Stimulated activated effector memory CD8-positive, alpha-beta T cell treated with anti-CD3 and anti-CD28 coated beads, Interleukin-12 subunit alpha, Interleukin-12 subunit beta, amount 100 ng/mL, for 72 hours (primary cell): ENCODE measurements around the gene COL4A5.

Experiments used
- ATAC-seq: fragments of 150-1000 bp; cut with Tn5 transposase; 2 replicates; pipeline ENCODE4 v1.10.0; 2021
- DNase-seq, 2 donors: peaks; one replicate each; pipeline ENCODE4 v3.0.0; 2021 to 2022; ENCODE audit warnings: low spot score in 2 of 2
- H3K27ac Mint-ChIP-seq: one replicate; pipeline ENCODE4 v1.8.0; 2022; ENCODE audit warnings: mild to moderate bottlenecking, mixed read lengths
- H3K36me3 Mint-ChIP-seq: one replicate; pipeline ENCODE4 v1.8.0; 2022; ENCODE audit warnings: mild to moderate bottlenecking, mixed read lengths
- H3K4me1 Mint-ChIP-seq: one replicate; pipeline ENCODE4 v1.8.0; 2022; ENCODE audit warnings: mixed read lengths
- H3K4me3 Mint-ChIP-seq: one replicate; pipeline ENCODE4 v1.8.0; 2022; ENCODE audit warnings: mild to moderate bottlenecking, mixed read lengths
- H3K9me3 Mint-ChIP-seq: one replicate; pipeline ENCODE4 v1.8.0; 2022; ENCODE audit warnings: mixed read lengths

Gene COL4A5

DNA sequence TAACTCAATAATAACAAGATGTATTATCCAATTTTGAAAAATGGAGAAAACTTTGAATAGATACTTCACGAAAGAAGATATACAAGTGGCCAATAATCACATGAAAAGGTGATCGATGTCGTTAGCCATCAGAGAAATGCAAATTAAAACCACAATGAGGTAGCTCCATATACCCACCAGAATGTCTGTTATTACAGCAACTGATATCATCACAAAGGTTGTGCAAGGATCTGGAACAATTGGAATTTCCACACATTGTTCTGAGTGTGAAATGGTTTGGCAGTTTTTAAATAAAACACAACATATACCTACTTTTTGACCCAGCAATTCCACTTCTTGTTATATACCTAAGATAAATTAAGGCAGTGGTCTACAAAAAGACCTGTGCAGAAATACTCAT lies 225.1 kb downstream of the COL4A5 start:
- DNase-seq (no peak), ATAC-seq (no peak)
- no peak overlapping the region for H3K27ac Mint-ChIP-seq
- H3K36me3 Mint-ChIP-seq, result no peaks in the 10 kb centered on the region
- H3K9me3 Mint-ChIP-seq, result no peaks in the 10 kb centered on the region
- H3K4me3 Mint-ChIP-seq, result no peak overlapping the region
- H3K4me1 Mint-ChIP-seq, result no peaks in the 10 kb centered on the region

DNA sequence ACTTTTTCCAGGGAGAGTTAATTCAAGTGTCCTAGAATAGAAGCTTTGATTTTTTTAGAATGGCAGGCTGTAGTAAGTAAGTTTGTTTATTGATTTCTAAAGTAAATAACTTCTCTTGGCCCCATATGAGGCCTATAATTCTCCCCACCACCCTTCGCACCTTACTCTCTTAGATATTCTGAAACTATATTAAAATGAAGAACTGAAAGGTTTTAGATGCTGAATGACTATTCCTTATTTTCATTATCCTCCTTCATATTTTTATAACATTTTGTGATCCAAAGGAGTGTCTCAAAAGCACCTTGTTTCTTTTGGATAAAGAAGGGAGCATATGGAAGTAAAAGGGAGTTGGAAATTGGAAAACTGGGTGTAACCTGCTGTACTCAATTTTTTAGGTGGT lies 226.5 kb downstream of the COL4A5 start:
- ATAC-seq (no peak), DNase-seq (no peak)
- H3K4me3 Mint-ChIP-seq, result no peak overlapping the region
- H3K4me1 Mint-ChIP-seq, result no peaks in the 10 kb centered on the region
- no peaks in the 10 kb centered on the region for H3K36me3 Mint-ChIP-seq
- no peaks in the 10 kb centered on the region for H3K9me3 Mint-ChIP-seq
- no peak overlapping the region for H3K27ac Mint-ChIP-seq

DNA sequence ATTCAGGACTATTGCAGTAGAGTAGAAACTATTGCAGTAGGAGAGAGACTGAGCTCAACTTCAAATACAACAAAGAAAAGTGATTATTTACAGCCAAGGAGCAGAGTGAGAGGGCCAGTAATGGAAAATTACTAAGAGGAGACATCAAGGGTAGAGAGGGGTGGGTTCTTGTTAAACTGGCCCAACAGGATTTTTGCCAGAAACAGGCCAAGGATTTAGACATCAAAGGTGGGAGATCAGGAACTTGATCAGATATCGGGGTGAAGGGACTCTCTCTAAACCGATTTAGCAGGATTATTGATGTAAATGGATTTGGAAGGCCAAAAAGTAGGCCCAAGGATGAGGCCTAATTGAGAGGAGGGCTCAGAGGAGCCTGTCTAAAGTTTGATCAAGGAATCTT lies 231.9 kb downstream of the COL4A5 start:
- ATAC-seq, result no peak
- Mint-ChIP-seq H3K9me3 (peaks cover 4% of the 10 kb centered on the region), H3K27ac (no peak overlapping the region), H3K4me1 (no peaks in the 10 kb centered on the region), H3K36me3 (no peaks in the 10 kb centered on the region), H3K4me3 (no peak overlapping the region)
- DNase-seq, result no peak

DNA sequence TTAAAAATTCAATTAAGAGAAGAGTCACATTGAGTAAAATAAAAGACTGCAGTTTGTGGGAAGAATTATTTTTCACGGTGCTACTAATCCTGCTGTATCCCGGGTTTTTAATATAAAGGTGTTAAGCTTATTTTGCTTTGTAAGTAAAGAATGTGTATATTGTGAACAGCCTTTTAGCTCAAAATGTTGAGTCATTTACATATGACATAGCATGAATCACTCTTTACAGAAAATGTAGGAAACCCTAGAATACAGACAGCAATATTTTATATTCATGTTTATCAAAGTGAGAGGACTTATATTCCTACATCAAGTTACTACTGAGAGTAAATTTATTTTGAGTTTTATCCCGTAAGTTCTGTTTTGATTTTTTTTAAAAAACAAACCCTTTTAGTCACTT lies 257.1 kb downstream of the COL4A5 start:
- H3K4me3 Mint-ChIP-seq, result no peak overlapping the region
- ATAC-seq (no peak), DNase-seq (no peak)
- no peaks in the 10 kb centered on the region for H3K4me1 Mint-ChIP-seq
- no peaks in the 10 kb centered on the region for H3K9me3 Mint-ChIP-seq
- H3K27ac Mint-ChIP-seq, result no peak overlapping the region
- no peaks in the 10 kb centered on the region for H3K36me3 Mint-ChIP-seq

DNA sequence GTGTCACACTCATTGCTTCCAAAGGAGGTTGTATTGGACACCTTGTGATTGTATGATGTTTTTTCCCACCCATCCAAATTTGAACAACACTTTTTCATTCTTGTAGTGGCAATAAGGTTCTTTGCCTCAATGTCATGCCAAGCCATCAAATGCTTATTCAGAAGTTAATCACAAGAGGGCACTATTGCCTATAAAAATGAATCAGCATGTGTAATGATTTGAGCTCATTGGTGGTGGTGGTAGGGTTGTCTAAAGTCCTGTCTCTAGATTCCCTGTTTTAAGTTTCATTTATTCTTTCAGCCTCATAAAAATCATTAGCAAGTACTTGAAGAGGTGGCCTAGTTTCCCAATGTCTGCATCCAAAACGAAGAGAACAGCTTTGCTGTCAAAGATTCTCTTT lies 259.7 kb downstream of the COL4A5 start:
- Mint-ChIP-seq H3K4me3 (no peak overlapping the region), H3K4me1 (no peaks in the 10 kb centered on the region), H3K36me3 (no peaks in the 10 kb centered on the region), H3K9me3 (no peaks in the 10 kb centered on the region), H3K27ac (no peak overlapping the region)
- DNase-seq, result no peak
- ATAC-seq, result no peak

DNA sequence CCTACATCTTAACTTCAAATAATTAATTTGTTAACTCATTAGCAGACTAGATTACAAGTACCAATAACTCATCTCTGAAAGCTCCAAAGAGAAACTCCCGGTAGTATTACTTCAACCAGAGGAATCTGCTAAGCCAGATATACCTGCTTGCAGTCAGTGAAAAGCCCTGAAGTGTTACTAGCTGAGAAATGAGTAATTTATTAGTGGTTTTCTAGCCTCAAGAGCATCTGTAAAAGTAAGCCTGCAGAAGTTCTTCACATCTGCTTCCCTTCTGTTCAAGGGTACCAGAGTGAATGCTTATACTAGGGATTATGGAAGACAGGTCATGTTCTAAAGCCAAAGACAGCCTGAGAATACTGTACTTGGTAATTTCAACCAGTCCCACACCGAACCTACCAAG lies 262.0 kb downstream of the COL4A5 start:
- H3K4me1 Mint-ChIP-seq, result no peaks in the 10 kb centered on the region
- H3K36me3 Mint-ChIP-seq, result no peaks in the 10 kb centered on the region
- ATAC-seq (no peak), DNase-seq (no peak)
- H3K4me3 Mint-ChIP-seq, result no peak overlapping the region
- no peaks in the 10 kb centered on the region for H3K9me3 Mint-ChIP-seq
- no peak overlapping the region for H3K27ac Mint-ChIP-seq

DNA sequence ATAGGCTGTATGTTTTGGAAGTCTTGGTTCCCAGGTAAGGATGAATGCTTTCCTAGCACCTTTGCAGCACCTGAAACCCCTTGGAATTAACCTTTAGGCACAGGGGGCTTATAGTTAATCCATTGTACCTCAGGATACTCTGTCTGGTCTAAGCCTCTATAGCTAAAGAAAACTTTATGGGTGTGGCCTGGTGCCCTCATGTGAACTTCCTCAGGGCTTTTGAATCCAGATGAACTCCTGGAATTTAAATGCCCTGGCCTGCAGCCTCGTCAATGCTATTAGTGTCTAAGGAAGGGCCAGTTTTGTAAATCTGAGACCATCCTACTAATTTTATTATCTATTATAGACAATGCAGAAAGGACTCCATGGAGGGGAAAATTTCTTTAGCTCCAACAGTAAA lies 262.9 kb downstream of the COL4A5 start:
- Mint-ChIP-seq H3K27ac (no peak overlapping the region), H3K4me3 (no peak overlapping the region), H3K9me3 (no peaks in the 10 kb centered on the region), H3K4me1 (no peaks in the 10 kb centered on the region), H3K36me3 (no peaks in the 10 kb centered on the region)
- ATAC-seq (no peak), DNase-seq (no peak)

DNA sequence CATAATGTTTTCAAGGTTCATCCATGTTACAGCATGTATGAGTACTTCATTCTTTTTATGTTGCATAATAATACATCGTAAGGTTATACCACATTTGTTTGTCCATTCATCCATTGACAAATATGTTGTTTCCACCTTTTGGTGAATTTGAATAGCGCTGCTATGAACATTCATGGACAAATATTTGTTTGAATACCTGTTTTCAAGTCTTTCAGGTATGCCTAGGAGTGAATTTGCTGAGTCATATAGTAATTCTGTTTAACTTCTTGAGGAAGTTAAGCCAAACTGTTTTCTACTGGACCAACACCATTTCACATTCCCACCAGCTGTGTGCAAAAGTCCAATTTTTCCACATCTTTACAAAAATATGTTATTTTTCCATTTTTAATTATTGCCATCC lies 265.2 kb downstream of the COL4A5 start:
- H3K9me3 Mint-ChIP-seq, result peaks cover 3% of the 10 kb centered on the region
- no peaks in the 10 kb centered on the region for H3K36me3 Mint-ChIP-seq
- H3K27ac Mint-ChIP-seq, result no peak overlapping the region
- no peak for ATAC-seq
- DNase-seq, result no peak
- no peak overlapping the region for H3K4me3 Mint-ChIP-seq
- H3K4me1 Mint-ChIP-seq, result no peaks in the 10 kb centered on the region

DNA sequence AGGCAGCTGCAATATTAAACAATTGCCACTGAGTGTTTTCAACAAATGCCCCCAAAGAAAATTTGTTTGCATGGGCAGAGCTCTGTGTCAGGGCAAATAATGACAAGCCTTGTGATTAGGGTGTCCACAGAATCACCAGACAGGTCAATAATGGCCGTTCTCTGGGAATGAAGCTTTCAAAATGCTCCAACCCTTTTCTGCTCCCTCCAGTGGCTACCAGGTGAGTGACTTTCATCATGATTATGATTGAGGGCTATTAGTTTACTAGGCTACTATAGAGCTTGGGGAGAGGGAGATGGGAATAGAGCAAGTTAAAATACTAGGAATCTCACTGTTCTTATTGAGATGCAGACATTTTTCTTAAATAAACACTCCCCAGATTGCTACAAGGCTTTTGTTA lies 273.2 kb downstream of the COL4A5 start:
- peaks cover 12% of the 10 kb centered on the region for H3K9me3 Mint-ChIP-seq
- no peak overlapping the region for H3K27ac Mint-ChIP-seq
- ATAC-seq (no peak), DNase-seq (no peak)
- no peak overlapping the region for H3K4me3 Mint-ChIP-seq
- H3K36me3 Mint-ChIP-seq, result no peaks in the 10 kb centered on the region
- no peaks in the 10 kb centered on the region for H3K4me1 Mint-ChIP-seq

DNA sequence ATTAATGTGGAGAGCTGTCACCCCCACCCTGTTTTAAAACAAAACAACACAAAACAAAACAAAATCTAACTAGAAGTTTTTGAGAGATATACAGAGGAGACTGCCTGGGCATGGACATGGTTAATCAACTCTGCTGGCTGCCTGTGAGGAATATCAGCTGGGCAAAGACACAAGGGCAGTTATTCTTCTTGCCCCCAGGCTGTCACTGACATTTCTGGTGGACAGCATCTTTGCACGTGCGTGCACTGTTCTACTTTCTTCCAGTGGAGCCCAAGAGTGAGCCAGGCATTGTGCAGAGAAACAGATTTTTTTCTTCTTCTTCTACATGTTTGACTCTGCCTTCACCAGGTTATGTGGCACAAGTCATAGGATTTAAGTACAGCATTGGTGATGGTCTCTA lies 282.9 kb downstream of the COL4A5 start:
- H3K4me3 Mint-ChIP-seq, result no peak overlapping the region
- H3K36me3 Mint-ChIP-seq, result no peaks in the 10 kb centered on the region
- H3K9me3 Mint-ChIP-seq, result no peaks in the 10 kb centered on the region
- H3K27ac Mint-ChIP-seq, result no peak overlapping the region
- ATAC-seq, result no peak
- no peak for DNase-seq
- H3K4me1 Mint-ChIP-seq, result no peaks in the 10 kb centered on the region

DNA sequence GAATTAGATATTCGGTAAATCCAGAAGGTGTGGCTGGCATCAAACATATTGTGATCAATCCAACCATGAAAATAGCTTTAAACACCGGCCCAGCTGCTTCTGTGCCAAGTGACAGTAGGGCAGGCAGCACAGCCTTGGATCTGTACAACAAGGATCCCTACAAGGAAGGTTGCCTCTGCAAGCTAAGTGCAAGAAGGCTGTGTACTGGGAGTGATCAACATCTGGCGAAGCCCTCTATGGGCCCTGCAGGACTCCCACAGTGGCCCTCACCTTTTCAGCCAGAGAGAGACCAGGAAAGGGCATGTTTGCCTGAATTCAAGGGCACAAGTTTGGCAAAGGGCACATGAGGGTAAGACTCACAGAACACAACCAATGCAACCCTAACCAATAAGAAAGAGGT lies 287.1 kb downstream of the COL4A5 start:
- Mint-ChIP-seq H3K4me3 (no peak overlapping the region), H3K27ac (no peak overlapping the region)

DNA sequence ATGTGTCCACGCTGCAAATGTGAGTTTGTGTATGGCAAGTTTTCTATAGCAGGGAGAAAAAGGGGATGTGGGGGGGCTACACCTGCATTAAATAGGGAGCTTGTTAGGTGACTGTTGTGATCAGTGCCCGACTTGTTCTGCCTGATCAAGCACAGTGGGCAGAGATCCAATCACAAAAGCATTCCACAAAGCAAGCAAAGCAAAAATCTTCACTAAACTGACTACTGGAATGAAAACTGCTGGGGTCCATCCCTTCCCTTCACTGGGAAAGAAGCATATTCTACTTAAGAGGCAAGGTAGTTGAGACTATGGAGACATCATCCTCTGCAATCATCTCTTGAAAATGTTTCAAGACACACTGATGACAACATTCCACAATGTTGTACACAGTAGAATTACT lies 291.5 kb downstream of the COL4A5 start:
- Mint-ChIP-seq H3K9me3 (no peaks in the 10 kb centered on the region), H3K27ac (no peak overlapping the region), H3K4me3 (no peak overlapping the region), H3K4me1 (no peaks in the 10 kb centered on the region), H3K36me3 (no peaks in the 10 kb centered on the region)
- no peak for ATAC-seq
- DNase-seq, result no peak

More for the DNA sequence above, 287.1 kb downstream of the COL4A5 start:
- Mint-ChIP-seq H3K9me3 (no peaks in the 10 kb centered on the region), H3K36me3 (no peaks in the 10 kb centered on the region), H3K4me1 (no peaks in the 10 kb centered on the region)
- no peak for ATAC-seq
- no peak for DNase-seq

DNA sequence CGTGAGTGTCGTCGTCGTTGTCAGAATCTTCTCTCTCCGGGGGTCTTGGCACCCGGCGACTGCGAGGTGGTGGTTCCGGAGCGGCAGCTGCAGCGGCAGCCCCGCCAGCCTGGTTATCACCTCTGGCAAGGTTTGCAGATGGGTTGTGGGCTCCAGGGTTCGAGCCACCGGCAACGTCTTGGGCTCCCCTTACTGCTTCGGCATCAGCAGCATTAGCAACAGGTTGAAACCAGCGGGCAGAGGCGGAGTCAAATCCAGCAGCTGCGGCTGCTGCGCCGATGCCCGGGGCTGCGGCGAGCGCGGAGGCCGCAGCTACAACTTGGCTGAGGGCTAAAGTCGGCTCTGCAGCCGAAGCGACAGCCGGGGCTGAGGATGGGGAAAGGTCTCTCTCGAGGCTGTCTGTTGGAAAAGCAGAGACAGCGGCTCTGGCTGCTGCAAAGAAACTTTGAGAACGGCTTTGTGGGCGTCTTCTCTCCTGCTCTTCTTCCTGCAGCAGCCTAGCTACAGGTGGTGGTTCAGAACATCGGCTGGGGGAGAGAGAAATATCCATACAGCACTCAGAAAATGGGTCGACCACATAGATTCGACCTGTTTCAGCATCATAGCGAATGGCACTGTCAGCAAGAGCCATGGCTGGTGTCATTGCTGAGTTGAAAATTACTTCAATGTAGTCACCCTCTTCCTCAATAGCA lies 293.1 kb downstream of the COL4A5 start:
- Mint-ChIP-seq H3K9me3 (no peaks in the 10 kb centered on the region), H3K27ac (no peak overlapping the region), H3K4me3 (no peak overlapping the region), H3K36me3 (no peaks in the 10 kb centered on the region), H3K4me1 (no peaks in the 10 kb centered on the region)
- DNase-seq (no peak), ATAC-seq (no peak)

DNA sequence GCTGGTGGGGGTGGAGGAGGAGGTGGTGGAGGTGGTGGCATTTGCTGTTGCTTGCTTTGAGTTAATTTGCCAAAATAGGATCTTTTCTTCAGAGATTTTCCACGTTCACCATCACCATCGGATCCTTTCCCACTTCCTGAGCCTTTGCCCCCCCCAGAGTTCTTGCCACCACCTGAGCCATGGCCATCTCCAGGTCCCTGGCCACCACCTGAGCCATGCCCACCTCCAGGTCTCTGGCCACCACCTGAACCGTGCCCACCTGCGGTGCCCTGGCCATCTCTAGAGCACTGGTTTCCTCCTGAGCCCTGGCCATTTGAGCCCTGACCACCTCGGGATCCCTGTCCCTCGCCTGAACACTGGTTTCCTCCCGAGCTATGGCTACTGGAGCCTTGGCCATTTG lies 294.8 kb downstream of the COL4A5 start:
- no peaks in the 10 kb centered on the region for H3K9me3 Mint-ChIP-seq
- H3K4me1 Mint-ChIP-seq, result no peaks in the 10 kb centered on the region
- DNase-seq (no peak), ATAC-seq (no peak)
- no peak overlapping the region for H3K27ac Mint-ChIP-seq
- no peaks in the 10 kb centered on the region for H3K36me3 Mint-ChIP-seq
- no peak overlapping the region for H3K4me3 Mint-ChIP-seq

DNA sequence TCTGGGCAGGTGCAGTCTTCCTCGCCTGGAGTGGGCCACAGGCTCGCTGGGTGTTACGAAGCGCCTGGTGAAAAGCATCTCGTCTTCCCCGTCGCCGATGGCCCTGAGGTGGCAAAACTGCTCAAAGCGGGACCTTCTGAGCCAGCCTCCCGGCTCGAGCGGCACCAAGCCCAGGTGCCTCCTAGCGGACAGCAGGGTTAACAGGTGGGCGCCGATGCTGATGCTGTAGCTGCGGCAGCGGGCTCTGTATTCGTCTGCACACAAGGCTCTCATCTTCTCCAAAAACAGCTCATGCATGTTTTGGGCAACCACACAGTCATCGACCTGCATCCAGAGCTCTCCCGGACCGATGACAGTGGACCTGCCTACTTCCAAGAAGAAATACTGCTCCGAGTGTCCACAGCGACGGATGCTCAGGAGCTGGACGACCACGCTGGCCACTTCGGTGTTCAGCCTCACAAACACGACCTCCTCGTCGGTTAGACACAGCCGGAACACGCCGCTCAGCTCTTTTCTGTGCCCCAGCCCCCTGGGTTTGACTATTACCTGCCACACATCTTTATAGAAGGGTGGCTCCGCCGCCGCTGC lies 295.5 kb downstream of the COL4A5 start:
- Mint-ChIP-seq H3K27ac (no peak overlapping the region), H3K4me3 (no peak overlapping the region), H3K4me1 (no peaks in the 10 kb centered on the region), H3K36me3 (no peaks in the 10 kb centered on the region), H3K9me3 (no peaks in the 10 kb centered on the region)
- no peak for ATAC-seq
- DNase-seq, result no peak

DNA sequence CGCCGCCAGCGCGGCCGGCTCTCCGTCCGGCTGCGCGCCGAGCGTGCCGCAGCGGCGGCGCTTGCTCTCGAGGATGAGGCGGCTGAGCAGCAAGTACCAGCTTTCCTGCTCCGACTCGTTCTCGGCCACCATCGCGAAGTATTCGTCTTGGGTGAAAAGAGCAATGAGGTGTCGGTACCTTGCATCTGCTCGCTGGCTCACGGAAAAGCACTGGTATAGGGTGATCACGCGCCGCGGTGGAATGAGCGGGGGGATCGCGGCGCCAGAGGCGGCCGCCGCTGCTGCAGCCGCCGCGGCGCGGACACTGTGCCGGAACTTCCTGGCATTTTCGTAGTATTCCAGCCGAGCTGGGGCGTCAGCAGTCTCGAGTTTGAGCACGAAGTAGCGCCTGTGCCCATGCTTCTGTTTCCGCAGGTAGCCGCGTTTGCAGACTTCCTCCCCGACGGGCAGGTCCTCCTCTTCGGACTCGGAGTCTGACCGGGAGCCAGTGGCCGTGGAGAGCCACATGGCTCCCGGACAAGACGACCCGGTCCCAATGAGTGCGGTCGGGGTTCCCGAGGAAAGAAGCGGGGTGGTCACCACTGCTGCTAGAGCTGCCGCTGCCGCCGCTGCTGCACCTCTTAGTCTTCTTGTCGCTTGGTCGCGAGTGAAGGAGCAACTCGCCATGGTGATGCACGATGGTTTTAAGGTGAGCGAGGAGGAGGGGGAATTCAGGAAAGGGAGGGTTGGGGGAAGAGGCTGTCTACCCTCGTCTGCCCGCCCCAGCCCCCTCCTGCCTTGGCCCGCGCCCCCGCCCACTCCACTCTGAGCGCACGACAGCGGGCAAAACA lies 296.3 kb downstream of the COL4A5 start:
- no peaks in the 10 kb centered on the region for H3K4me1 Mint-ChIP-seq
- no peak overlapping the region for H3K4me3 Mint-ChIP-seq
- ATAC-seq, result no peak
- no peak for DNase-seq
- no peaks in the 10 kb centered on the region for H3K9me3 Mint-ChIP-seq
- no peaks in the 10 kb centered on the region for H3K36me3 Mint-ChIP-seq
- H3K27ac Mint-ChIP-seq, result no peak overlapping the region
